MM.1S (cell line): ENCODE measurements around the gene CRP.

ENCODE experiments used
- CTCF ChIP-seq: fragments of 300-600 bp; sonication (generic); IDR thresholded peaks from 2 replicates; pipeline ENCODE4 v1.5.1; 2016; ENCODE audit warnings: antibody characterized with exemption, low read length, mixed read lengths
- EZH2 ChIP-seq: fragments of 300-600 bp; sonication (generic); optimal IDR thresholded peaks from 2 replicates; pipeline ENCODE3; 2017; ENCODE audit warnings: low read depth, mild to moderate bottlenecking, antibody characterized with exemption, low read length, mixed read lengths
- EZH2phosphoT487 ChIP-seq: fragments of 300-600 bp; sonication (generic); IDR thresholded peaks from 2 replicates; pipeline ENCODE4 v1.6.1; 2018; ENCODE audit warnings: antibody characterized with exemption, low read length

GRCh38 chr1:159737238-159737916 lies 23.0 kb upstream of the CRP start:
- TF ChIP-seq EZH2phosphoT487 (no peak), CTCF (no peak), EZH2 (no peak)
